T-helper 2 cell (primary cell): ENCODE results near the gene NPHP4.

ENCODE experiments used
- DNase-seq, 5 experiments: peaks; one replicate each; pipeline versions ENCODE4 v3.0.0 to v3.0.0-alpha.2; 2012 to 2022

The NPHP4 gene

GRCh38 chr1:5989286-5989605 lies 3.0 kb downstream of the NPHP4 start:
- DNase-seq, result no peak

DNA sequence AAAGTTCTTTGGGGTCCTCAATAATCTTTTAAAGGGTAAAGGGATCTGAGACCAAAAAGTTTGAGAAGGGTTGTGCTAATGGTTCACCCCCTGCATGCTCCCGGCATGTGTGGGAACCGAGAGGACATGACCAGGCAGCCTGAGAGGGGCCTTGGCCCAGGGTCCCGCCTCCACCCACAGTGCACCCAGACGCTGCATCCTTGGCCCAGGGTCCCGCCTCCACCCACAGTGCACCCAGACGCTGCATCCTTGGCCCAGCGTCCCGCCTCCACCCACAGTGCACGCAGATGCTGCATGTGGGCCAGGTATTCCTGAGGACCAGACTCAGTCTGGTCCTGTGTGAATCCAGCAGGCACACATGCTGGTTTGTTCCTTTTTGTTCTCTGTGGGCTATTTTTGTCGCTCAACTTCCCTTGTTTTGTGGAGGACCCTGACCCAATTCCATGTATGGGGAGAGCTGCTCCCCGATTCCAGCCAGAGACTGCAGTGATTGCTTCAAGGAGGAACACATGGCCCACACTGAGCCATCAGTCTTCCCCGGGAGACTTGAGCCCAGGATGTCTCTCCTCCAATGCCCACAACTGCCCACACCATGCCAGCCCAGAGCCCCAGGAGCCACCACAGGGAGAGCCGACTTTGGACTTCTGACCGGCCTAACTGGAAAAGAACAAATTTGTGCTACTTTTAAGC lies 3.5 kb downstream of the NPHP4 start:
- DNase-seq, result no peak

DNA sequence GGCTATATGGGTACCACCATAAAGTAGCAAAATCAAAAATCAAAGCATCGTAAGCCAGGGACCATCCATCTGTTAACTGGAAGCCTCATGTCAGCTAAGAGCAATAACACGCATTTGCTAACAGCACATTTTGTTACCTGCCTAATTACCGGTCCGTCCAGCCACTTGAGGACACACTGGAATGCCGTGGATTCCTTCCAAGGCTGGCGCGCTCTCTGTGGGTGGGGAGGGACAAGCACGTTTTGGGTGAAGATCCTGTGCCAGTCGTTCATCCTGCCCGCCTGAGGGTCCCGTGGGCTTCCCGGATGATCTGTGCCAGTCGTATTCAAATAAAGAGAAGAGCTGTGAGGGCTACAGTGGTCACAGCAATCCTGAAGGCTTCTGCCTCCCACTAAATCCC lies 6.2 kb downstream of the NPHP4 start:
- no peak for DNase-seq

- DNase-seq, result no peak
These were observed 7.0 kb downstream of the NPHP4 start for GRCh38 chr1:5985250-5985649.

DNA sequence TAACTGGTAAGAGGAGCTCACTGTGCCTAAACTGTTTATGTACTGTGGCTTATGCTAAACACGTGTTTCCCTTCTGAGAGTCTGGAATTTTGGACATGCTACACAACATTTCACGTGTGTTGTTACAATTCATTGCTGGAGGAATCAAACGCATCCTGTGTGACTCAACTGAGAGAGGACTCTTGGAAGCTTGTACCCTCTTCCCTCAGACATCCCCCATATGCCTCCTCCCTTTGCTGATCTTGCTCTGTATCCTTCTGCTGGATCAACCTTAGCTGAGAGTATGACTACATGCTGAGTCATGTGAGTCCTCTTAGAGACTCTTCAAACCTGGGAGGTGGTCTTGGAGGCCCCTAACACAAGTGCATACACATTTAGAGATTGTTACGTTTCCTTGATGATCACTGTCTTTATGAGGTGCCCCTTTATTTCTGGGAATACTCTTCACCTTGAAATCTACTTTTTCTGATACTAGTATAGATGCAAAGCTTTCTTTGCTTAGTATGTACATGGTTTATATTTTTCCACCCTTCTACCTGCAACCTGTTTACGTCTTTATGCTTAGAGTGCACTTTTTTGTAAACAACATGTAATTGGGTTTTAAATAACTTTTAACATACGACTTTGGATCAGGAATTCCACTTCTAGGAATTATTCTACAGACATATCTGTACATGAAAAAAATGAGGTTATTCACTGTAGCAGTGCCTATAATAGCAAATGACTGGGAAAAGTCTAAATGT lies 8.7 kb downstream of the NPHP4 start:
- no peak for DNase-seq

DNA sequence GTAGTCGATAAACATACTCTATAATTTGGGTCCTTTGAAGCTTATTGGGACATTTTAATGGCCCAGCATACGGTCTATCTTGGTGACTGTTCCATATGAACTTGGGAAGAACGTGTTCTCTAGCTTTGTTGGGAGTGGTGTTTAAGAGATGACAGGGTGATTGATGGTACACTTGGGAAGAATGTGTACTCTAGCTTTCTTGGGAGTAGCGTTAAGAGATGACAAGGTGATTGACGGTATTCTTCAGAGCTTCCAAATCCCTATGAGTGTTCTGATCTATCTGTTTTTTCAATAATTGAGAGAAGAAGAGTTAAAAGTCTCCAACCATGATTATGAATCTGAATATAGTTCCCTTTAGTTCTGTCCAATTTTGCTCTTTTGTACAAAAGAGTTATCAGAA lies 9.4 kb downstream of the NPHP4 start:
- no peak for DNase-seq

- DNase-seq, result peak in 1 of 5 experiments; percentile 42
These were observed 9.9 kb downstream of the NPHP4 start for GRCh38 chr1:5982276-5982675.

GRCh38 chr1:5981009-5981380 lies 11.2 kb downstream of the NPHP4 start:
- no peak for DNase-seq

DNA sequence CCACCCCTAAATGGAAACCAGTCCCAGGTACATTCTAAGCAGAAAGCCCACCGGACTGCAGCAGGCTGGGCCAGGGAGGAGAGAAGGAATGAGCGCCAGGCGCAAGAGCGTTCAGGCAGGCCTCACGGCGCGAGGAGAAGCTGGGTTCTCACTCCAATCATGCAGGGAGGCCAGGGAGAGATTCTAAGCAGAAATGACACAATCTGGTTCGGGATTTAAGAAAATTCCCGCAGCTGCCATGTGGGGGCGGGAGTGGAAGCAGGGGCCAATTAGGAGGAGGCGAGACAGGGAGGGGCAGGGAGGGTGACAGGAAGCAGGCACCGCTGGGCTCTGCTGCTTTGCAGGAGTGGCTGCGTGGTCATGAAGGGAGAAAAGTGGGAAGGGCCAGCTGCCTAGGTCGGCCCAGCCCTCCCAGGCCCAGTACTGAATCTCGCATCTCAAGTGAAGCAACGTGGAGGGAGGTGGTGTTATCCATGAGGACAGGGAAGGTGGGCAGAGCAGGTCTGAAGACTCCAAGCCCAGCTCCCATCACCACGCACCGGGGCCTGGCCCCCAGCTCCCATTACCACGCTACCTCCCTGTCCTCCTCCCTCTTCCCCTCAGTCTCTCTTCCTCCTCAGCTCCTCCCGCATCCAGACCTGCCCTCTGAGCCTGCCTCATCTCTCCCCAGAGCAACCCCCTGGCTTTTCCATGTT lies 11.8 kb downstream of the NPHP4 start:
- DNase-seq, result no peak

- DNase-seq, result no peak
These were observed 12.5 kb downstream of the NPHP4 start for GRCh38 chr1:5979536-5980313.

- DNase-seq, result no peak
These were observed 13.8 kb downstream of the NPHP4 start for GRCh38 chr1:5978452-5978851.

DNA sequence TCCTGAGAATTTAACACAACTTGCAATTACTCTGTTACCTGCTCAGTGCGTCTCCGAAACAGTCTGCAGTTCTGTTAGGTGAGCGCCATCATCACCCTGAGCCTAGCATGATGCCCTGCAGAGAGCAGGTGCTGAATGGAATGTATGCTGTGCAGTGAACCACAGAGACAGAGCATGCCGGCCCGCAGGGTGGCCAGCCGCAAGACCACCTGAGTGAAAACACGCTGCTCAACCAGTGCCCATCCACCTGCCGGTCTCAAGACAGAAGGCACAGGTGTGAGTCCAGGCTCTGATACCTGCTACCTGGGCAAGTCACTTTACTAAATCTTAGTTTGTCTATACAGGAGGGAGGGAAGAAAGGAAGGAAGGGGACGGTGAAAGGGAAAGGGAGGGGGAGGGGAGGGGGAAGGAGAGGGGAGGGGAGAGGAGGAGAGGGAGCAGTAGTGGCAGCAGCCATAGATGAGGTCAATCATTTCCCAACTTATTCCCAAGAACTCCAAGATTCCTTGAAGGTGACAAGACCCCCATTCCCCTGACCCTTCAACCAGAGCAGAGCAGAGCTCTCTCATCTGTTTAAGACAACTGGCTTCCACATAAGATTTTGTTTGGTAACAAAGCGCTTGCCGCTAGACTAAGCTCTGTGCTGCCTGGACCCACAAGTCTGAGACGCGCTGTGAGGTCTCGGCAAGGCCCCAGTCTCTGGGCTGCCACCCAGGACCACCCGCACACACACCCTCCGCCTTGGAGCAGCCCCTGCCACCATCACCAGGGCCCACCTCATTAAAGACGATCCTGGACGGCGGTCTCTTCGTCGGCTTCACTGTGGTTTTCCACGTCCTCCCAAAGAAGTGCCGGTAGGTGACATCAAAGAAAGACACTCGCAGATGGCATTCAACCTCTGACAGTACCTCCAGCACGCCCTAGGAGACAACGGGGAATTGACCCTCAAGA lies 14.5 kb downstream of the NPHP4 start:
- no peak for DNase-seq

- DNase-seq, result no peak
These were observed 15.3 kb downstream of the NPHP4 start for GRCh38 chr1:5976726-5977493.

DNA sequence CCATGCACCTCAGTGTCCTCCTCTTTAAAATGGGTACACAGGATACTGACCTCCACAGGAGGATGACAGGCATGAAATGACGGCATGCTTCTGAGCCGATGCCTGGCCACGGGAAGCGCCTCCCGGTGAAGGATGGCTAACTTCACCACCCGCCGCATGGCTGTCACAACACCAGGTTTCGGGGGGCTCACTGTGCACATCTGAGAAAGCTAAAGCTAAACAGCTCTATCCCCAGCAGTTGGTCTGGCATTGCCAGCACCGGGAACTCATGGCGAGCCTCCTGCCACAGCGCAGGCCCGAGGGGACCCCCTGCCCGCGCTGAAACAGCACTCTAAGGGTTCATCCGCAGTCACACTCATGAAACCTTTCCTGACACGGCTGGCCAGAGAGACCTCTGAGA lies 16.0 kb downstream of the NPHP4 start:
- no peak for DNase-seq

DNA sequence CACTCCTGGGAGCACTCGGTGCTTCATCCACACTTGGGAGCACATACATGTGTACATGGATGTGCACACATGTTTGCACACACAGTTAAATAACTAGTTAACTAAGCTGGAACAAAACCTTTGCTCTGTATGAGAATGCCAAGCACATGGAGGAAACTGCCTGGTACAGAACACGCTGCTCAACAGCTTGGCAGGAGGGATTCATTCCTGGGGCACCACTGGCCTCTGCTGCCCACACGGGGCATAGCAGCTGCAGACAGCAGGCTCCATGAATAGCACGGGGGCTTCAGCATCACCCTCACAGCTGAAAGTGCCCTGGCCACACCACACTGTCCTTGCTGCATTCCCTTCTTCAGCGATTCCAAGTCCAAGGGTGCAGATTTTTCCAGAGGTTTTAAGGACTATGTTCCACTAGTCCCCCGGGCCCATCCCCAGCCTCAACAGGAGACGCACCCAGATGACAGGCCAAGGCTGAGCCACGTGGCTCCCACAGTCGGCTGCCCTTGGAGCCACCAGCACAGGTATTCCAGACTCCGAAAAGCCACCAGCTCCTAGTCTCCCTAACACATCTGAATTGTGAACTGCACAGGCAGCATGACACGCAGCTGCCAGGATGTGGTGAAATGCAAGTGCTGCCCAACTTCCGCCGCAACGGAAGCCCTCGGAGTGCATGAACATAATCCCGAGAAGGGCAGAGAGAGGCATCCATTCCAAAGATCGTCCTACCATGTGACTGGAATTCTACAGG lies 16.9 kb downstream of the NPHP4 start:
- DNase-seq, result peak in 3 of 5 experiments; percentile 37 to 93 (median 39)

DNA sequence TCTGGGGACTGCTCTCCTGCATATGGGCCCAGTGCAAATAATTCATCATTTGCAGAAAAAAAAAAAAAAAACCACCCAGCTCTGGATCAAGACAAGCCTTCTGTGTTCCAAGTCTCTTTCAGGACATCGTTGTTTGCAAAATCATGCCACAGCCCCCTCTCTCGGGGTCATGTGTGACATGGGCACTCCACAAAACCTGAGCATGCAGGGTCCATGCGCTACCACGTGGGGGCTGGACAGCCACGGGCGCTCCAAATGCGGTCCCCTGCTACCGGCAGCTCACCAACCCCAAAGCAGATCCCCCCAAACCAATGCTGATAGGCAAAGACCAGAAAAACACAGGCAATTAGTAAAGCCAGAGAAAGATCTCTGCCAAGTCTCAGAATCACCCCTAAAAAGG lies 17.6 kb downstream of the NPHP4 start:
- DNase-seq, result no peak

GRCh38 chr1:5973771-5974170 lies 18.5 kb downstream of the NPHP4 start:
- DNase-seq, result peak in 1 of 5 experiments; percentile 38

DNA sequence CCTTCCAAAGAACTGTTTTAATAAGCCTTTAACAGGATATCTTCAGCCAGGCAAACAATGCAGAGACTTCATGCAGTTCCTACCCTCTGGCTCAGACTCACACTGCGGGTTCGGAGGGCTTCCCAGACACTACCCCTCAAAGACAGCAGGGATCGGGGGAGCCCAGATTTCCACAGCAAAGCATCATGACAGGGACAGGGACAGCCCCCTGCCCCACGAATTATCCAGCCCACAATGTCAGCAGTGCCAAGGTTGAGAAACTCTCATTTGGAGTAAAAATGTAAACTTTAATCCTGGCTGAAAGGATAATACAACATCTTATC lies 20.1 kb downstream of the NPHP4 start:
- DNase-seq, result no peak

DNA sequence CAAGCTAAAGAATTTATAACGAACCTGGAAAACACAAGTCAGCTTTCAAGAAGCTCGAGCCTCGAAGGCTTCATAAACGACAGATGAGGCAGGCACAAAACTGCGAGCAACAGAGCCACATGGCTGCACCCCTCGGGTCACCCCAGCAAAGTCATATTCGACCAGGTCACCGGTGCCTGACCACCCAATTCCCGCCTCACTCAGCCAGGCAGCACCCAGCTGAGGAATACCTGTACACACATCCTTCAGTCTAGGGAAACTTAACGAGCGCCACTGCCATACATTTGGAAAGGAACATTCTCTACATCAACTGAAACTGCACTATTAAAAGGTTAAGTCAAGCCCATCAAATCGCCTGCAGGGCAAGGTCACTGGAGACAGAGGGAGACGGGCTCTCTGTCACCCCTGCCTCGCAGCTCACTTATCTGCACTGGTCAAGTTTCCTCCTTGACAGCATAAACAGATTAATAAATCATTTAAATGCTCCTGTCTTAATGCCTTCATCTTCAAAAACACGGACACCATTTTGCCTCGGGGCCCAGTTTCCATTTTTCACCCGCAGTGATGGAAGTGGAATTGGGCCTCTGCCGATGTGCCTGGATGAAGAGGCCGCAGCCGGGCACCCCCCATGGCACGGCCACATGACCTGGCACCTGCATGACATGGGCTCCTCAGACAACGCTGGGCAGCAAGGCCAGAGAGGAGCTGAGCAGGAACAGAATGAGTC lies 20.6 kb downstream of the NPHP4 start:
- no peak for DNase-seq
